Prostate gland (tissue), 2 donors: Measurements from ENCODE around the gene KRT13. TPM values are rescaled to one million over a fixed set of nuclear protein-coding genes. Genes with fewer than 3 reads are reported as not detected.

Source experiments
- DNase-seq: peaks from one replicate; pipeline ENCODE4 v3.0.0-alpha.2; 2019; ENCODE audit warnings: low spot score
- H3K27ac ChIP-seq, 2 donors: fragments of 200-600 bp; sonication (generic); 2 replicates each; pipeline ENCODE4 v1.5.1; 2017 to 2019
- H3K27me3 ChIP-seq: fragments of 200-600 bp; sonication (generic); replicated peaks from 2 replicates; pipeline ENCODE4 v1.5.1; 2019; ENCODE audit not compliant: insufficient read depth
- H3K36me3 ChIP-seq, 2 donors: fragments of 200-600 bp; sonication (generic); 1 replicate in 1 of 2; 2 replicates in 1 of 2; pipeline versions ENCODE4 v1.5.1 to v1.8.1; 2017 to 2019
- H3K4me1 ChIP-seq: fragments of 200-600 bp; sonication (generic); replicated peaks from 2 replicates; pipeline ENCODE4 v1.5.1; 2019
- H3K4me3 ChIP-seq, 2 donors: fragments of 200-600 bp; sonication (generic); 2 replicates each; pipeline ENCODE4 v1.5.1; 2017 to 2019
- H3K9me3 ChIP-seq: fragments of 200-600 bp; sonication (generic); 2 replicates; pipeline ENCODE4 v1.5.1; 2017
- POLR2A ChIP-seq: fragments of 450-650 bp; IDR thresholded peaks from one replicate; pipeline ENCODE4 v1.6.1; 2016; ENCODE audit warnings: antibody characterized with exemption, mild to moderate bottlenecking
- POLR2AphosphoS5 ChIP-seq: sonication (generic); formaldehyde crosslinking; IDR thresholded peaks from one replicate; pipeline ENCODE4 v1.6.1; 2017; ENCODE audit warnings: antibody characterized with exemption
- WGBS: methylation state at CpG from one replicate; pipeline ENCODE4 v1.1.5; 2018; 5-methylcytosine and 5-hydroxymethylcytosine counted together
- intact Hi-C: fragments of 100-400 bp; cut with DNase I; formaldehyde crosslinking; loops from one replicate; pipeline ENCODE4 v1.14.2; 2022
- total RNA-seq, 2 donors: library from RNA; depleted of rRNA; stranded (reverse); fragments of >200 nt; gene quantifications; one replicate each; pipeline ENCODE4 v1.1.0, GENCODE V29; 2016
- TF ChIP-seq, protein P1 (sequence below), 4 experiments: fragments of 200-600 bp in 2 of 4; fragments of 450-650 bp in 2 of 4; sonication (generic) in 2 of 4; IDR thresholded peaks; 1 replicate in 3 of 4; 2 replicates in 1 of 4; pipeline ENCODE4 v1.5.1; 2016 to 2019; ENCODE audit warnings: antibody characterized with exemption in 4 of 4, mild to moderate bottlenecking in 2 of 4, moderate library complexity in 2 of 4

KRT13 gene
- total RNA-seq, 2 donors from 2014 or later: 38.4 to 62.7 TPM

DNA sequence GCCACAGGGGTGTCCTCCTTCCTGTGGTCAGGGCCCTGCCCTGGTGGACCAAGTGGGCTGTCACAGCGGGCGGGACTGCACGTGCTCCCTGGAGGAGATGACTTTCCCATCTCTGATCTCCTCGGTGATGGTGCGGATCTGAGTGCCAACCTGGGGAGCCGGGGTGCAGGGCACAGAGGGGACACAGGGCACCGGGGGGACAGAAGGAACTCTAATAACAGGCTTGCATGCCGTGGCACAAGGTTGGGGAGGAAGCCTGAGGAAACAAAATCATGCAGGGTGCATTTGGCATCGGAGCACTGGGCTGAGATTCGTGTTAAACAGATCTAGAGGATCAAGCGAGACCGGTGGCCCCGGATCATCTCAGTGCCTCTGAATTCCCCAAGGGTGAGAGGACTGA lies 19.1 kb downstream of the KRT13 start:
- DNase-seq: no peak
- H3K27ac ChIP-seq: no peak overlapping the region
- H3K27me3 ChIP-seq: no peaks in the 10 kb centered on the region
- no peaks in the 10 kb centered on the region for H3K4me1 ChIP-seq
- intact Hi-C loops: no loop called here
- H3K36me3 ChIP-seq: no peaks in the 10 kb centered on the region
- WGBS: 93% methylated on average over 13 of the region's 13 CpGs
- TF ChIP-seq POLR2AphosphoS5: no peak
- TF ChIP-seq POLR2A: no peak
- TF ChIP-seq, protein P1, sequence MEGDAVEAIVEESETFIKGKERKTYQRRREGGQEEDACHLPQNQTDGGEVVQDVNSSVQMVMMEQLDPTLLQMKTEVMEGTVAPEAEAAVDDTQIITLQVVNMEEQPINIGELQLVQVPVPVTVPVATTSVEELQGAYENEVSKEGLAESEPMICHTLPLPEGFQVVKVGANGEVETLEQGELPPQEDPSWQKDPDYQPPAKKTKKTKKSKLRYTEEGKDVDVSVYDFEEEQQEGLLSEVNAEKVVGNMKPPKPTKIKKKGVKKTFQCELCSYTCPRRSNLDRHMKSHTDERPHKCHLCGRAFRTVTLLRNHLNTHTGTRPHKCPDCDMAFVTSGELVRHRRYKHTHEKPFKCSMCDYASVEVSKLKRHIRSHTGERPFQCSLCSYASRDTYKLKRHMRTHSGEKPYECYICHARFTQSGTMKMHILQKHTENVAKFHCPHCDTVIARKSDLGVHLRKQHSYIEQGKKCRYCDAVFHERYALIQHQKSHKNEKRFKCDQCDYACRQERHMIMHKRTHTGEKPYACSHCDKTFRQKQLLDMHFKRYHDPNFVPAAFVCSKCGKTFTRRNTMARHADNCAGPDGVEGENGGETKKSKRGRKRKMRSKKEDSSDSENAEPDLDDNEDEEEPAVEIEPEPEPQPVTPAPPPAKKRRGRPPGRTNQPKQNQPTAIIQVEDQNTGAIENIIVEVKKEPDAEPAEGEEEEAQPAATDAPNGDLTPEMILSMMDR (IDR thresholded peaks at IDR 0.05): no peak
- H3K9me3 ChIP-seq: no peaks in the 10 kb centered on the region
- H3K4me3 ChIP-seq: no peak overlapping the region

DNA sequence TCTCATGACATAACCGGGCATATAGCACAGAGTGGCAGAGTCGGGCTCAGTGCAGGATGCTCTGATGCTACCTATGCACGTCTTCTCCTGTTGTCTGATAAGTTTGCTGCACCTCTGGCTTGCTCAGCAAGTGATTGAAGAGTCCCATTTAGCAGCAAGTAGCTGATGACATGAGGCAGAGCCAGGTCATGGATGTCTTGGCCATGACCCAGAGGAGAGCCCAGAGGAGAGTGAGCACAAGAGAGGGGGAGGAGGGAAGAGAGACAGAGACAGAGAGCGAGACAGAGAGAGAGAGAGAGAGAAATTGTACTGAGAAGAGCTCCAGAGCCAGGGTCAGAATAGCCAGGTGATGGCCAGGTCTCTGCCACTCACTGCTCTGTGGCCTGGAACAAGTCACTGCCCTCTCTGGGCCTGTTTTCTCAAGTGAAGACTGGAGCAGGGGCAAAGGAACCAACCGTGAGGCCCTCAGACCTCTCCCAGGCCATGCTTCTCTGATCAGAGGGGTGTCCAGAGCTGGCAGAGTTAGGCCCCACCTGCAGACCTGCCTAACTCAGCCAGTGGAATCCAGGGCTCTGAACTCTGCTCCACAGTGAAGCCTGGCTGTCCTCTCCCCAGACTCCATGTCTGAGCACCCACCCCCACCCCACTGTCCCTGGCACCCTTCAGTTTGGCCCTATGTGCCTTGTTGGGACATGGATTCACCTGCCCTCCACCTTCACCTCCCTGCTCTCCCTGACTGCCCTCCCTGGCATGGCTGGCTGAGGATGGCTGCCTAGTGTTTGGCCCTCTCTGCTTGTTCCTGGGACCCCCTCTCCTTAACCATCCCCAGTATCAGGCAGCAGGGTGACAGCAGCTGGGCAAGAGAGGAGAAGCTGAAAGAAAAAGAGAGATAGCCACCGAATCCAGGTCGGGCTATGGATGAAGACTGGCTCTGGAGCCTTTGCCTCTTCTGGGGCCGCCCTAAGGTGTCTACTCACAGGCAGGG lies 20.2 kb downstream of the KRT13 start:
- no peak for DNase-seq
- WGBS: 93% methylated on average over 8 of the region's 8 CpGs
- TF ChIP-seq, protein P1 (IDR thresholded peaks at IDR 0.05): no peak
- TF ChIP-seq POLR2A (no peak), POLR2AphosphoS5 (no peak)

DNA sequence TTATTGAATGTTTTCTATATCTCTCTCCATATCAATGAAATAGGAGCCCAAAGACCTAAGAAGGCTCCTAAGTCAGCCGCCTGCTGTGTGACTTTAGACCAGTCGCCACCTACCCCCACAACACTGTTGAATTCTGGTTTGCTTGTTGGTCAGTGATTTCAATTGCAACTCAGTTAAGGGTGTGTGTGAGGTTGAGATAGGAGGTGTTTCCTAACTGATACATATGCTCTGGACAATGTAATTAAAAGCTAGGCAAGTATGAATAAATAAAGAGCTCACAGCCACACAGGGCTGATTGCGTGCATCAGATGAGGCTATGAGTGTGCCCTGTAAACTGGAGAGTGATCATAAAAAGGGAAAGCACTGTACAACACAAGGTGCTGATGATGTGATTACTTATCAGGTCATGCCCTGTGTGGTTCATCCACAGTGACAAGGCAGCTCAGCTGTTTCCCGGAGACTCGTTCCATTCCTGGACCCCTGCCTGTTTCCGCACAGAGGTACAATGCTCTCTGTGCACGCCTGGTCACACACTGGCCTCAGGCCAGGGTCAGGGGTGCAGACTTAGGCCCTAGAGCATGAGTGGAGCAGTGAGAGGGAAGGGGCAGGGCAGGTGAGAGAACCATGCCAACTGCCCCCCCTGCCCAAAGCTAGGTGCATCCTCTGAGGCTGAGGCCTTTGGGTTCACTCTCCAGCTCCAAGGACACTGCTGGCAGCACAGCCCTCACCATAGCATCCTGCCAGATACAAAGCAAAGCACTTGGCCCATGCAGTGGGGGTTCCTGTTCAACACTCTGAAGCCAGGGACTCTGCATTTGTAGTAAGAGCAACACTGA lies 21.2 kb downstream of the KRT13 start:
- TF ChIP-seq POLR2A (no peak), POLR2AphosphoS5 (no peak)
- TF ChIP-seq, protein P1 (IDR thresholded peaks at IDR 0.05): no peak
- DNase-seq: no peak
- intact Hi-C loops: no loop called here
- Histone ChIP-seq H3K27ac (no peak overlapping the region), H3K9me3 (no peaks in the 10 kb centered on the region), H3K4me3 (no peak overlapping the region), H3K36me3 (no peaks in the 10 kb centered on the region), H3K27me3 (no peaks in the 10 kb centered on the region), H3K4me1 (no peaks in the 10 kb centered on the region)
- WGBS: 65% methylated on average over 7 of the region's 7 CpGs

More for the DNA sequence above, 20.2 kb downstream of the KRT13 start:
- Histone ChIP-seq H3K4me1 (no peaks in the 10 kb centered on the region), H3K9me3 (no peaks in the 10 kb centered on the region), H3K27ac (no peak overlapping the region), H3K36me3 (no peaks in the 10 kb centered on the region), H3K27me3 (no peaks in the 10 kb centered on the region), H3K4me3 (no peak overlapping the region)
- intact Hi-C loops: no loop called here

DNA sequence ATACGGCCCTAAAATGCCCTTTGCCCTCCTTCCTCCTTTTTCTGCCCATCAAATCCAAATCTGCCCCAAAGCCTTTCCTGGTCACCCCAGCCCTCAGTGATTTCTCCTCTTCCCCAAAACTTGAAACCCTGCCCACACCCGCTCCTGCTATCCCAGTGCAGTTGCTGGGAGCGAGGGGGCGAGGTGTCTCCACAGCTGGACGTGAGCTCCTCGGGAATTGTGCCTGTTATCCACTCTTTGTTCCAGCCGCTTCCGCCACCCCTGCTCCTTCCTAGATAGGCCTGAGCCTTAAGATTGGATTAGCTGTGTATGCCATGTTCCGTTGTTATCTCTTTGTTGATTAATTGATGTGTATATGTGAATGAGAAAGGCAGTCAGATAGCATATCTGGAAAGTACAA lies 21.9 kb downstream of the KRT13 start:
- TF ChIP-seq POLR2AphosphoS5 (no peak), POLR2A (no peak)
- TF ChIP-seq, protein P1 (IDR thresholded peaks at IDR 0.05): no peak
- Histone ChIP-seq H3K4me1 (no peaks in the 10 kb centered on the region), H3K9me3 (no peaks in the 10 kb centered on the region), H3K27ac (no peak overlapping the region), H3K27me3 (no peaks in the 10 kb centered on the region), H3K4me3 (no peak overlapping the region), H3K36me3 (no peaks in the 10 kb centered on the region)
- no peak for DNase-seq
- WGBS: 87% methylated on average over 9 of the region's 9 CpGs
- intact Hi-C loops: no loop called here
